ENCODE results near the gene NCS1.

GRCh38 chr9:130196643-130197042 is 24.4 kb downstream of the NCS1 start:
- TF ChIP-seq, protein P1, sequence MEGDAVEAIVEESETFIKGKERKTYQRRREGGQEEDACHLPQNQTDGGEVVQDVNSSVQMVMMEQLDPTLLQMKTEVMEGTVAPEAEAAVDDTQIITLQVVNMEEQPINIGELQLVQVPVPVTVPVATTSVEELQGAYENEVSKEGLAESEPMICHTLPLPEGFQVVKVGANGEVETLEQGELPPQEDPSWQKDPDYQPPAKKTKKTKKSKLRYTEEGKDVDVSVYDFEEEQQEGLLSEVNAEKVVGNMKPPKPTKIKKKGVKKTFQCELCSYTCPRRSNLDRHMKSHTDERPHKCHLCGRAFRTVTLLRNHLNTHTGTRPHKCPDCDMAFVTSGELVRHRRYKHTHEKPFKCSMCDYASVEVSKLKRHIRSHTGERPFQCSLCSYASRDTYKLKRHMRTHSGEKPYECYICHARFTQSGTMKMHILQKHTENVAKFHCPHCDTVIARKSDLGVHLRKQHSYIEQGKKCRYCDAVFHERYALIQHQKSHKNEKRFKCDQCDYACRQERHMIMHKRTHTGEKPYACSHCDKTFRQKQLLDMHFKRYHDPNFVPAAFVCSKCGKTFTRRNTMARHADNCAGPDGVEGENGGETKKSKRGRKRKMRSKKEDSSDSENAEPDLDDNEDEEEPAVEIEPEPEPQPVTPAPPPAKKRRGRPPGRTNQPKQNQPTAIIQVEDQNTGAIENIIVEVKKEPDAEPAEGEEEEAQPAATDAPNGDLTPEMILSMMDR (IDR thresholded peaks at IDR 0.05; ENCODE audit: control extremely low read depth in 1 of 3, insufficient read depth in 1 of 3, low read depth in 1 of 3, low read length in 3 of 3): no peak
- TF ChIP-seq CHD7 (IDR thresholded peaks at IDR 0.05; ENCODE audit: insufficient replicate concordance, low read length): no peak
- no peak for TF ChIP-seq SP1 (IDR thresholded peaks at IDR 0.05; ENCODE audit: low read depth, low read length)

Measured in H1 (cell line).